ENCODE data around the gene CSNK1A1.
"Not testable (repeated sequence)": the region's sequence is repeated elsewhere in the genome, so short reads cannot be mapped to it uniquely, and the experiment has no call there.

The CSNK1A1 gene

DNA sequence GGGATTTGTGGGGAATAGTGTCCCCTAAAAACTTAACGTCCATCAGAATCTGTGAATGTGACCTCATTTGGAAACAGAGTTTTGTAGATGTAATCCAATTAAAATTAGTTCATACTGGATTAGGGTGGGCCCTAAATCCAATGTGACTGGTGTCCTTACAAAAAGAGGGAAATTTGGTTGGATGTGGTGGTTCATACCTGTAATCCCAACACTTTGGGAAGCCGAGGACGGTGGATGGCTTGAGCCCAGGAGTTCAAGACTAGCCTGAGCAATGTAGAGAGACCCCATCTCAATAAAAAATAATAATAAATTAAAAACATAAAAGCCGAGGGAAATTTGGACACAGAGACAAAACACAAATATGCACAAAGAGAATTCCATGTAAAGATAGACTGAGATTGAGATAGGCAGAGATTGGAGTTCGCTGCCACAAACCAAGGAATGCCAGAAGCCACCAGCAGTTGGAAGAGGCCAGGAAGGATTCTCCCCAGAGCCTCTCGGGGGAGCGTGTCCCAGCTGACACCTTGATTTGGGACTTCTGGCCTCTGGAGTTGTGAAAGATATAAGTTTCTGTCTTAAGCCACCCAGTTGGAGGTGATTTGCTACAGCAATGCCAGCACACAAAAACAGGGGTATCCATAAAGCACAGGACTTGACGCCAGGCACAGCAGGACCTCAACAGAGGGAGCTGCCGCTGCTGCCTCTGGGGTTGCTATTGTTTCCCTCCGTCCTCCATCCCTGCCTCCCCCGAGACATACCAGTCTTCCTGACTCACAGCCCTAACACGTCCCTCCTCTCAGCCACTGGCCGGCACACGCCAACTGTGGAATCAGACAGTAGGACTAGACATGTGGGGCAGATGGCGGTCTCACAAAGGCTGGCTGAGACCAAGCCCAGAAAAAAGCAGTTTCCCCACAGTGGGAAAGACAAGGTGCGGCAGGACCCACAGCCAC is 98.3 kb downstream of the CSNK1A1 start:
- no peak for FAIRE-seq

DNA sequence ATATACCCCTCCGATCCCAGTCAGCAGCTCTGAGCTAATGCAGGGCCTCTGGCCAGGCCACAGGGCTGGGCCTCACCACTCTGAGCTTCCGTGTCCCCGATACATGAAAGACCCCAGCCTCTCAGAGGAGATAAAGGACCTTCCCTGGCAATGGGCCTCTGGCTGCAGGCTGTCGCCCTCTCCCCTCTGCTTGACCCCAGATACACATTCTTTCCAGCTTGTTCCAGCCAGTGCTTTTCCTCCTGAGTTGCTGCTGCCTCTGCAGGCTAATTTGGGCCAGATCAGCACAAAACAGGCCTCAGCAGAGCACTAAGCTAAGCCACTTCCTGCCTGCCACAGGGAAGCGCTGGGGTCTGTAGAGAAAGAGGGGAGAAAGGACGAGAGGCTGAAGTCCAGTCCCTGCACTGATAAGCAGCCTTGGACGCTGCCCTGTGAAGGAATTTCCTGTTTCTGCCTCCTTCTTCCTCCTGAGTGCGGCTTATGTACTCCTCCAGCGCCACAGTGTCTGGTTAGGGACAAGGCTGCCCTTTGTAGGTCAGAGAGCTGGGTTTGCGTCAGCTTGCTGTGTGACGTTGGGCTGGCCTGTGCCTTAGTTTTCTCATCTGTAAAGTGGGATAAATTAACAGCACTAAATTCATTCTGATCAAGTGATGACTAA is 99.1 kb downstream of the CSNK1A1 start:
- no peak for FAIRE-seq

DNA sequence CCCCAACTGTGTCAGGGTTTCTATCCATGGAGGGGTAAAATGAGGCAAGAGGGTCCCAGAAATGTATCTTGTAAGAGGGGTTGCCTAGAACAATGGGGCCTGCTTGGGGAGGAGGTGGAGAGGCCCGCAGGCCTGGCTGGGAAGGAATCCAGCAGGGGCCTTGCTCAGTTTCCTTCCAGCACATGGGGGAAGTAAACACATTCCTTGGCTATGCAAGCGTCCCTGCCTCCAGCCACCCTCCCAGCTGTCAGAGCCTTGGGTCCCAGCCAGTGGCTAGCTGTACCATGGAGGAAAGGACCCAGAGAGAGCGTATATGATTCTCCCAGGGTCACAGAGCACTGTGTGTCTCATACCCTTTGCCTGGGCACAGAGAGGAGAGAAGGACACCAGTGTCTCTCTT is 101.0 kb downstream of the CSNK1A1 start:
- no peak for FAIRE-seq

DNA sequence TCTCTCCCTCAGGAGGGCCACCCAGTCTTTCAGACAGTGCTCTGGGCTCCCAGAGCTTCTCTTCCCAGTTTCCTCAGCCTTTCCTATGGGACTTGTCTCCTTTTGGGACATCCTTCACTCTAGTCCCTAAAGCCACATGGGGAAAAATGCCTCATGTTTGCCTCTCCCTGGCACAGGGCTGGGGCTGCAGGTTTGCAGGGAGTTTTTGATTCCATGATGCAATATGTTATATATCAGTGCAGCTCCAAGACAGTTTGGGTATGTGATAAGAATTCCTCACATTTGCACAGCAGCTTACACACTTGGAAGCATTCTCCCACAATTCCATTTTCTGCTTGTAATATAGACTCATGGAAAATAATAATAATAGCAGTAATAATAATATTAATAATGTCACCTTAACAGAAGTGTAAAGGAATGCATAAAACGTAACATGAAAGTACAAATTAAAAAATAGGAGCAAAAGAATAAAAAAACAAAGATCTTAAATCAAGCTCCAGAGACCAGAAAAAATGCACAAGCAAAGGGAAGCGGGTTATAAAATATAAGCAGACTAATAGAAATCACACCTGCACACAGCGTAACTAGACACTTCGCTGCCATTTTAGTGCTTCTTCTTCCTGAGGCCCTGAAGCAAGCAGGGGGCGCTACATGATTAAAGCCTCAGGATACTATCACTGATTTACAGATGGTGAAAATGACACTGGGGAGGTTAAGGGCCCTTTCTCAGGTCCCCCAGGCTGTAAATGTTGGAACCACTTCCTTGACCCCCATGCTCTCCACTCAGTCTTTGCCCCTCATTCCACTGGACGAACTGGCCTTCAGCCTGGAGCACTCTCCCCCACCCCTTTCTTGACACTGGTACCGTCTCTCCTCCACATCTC is 102.2 kb downstream of the CSNK1A1 start:
- no peak for FAIRE-seq

DNA sequence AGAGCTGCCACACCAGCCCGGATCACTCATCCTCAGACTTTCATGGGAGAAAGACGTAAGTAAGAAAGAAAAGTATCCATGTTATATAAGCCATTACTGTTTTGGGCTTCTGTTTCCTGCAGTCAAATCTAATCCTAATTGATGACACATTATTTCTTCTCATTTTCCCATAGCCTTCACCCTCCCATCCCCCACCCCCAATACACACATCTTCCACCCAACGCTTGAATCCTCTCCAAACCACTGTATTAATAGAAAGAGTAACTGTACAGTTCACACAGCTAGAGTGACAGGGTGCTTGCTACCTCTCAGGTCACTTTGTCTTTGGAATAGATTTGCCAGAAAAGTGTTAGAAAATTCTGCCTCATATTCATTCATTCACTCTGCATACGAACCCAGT is 102.8 kb downstream of the CSNK1A1 start:
- no peak for FAIRE-seq

DNA sequence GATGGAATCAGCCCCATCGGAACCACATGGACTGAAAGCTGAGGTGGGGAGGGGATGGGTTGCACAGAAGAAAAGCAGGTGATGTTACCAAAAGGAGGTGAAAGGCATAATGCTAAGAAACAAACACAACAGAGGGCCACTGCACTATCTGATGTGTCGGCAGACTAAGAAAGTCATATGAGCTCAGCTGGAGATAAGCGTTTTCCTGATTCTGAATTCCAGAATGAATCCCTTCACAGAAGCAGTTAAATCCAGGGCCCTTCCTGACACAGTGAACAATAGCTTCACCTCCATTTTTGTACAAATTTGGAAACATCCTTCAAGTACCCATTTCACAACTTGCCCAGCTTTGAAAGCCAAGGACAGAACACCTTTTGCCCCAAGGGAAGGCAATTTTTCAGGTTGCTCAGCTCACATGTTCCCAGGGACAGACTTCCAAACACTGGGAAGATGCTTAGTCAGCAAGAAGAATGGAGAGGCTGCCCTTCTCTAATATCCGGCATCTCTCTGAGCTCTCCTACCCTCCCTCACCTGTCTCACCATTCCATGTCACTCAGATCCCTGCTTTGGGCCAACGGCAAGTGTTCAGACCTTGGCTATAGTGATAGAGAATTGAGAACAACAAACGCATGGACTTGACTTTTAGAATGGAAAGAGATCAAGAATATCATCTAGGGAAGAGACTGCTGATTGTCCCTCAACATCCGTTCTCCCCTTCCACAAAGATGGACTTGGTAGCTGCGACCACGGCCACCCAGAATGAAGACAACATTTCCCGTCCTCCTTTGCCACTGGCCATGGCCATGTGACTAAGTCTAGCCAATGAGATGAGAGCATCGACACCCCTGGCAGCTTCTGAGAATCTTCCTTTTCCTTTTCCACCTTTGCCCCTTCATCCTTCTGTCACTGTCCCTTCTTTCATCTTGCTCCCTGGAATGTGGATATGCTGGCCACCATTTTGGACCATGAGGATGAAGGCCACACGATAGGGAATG is 103.6 kb downstream of the CSNK1A1 start:
- no peak for FAIRE-seq

DNA sequence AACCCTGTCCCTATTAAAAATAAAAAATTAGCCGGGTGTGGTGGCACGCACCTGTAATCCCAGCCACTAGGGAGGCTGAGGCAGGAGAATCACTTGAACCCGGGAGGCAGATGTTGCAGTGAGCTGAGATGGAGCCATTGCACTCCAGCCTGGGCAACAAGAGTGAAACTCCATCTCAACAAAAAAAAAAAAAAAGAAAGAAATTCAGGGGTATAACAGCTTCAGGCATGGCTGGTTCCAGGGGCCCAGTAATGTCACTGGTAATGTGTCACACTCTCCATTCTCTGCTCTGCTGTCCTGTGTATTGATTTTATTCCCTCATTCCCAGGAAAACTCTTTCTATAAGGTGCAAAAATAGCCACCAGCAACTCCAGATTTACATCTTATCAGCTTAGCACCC is 104.4 kb downstream of the CSNK1A1 start:
- not testable (repeated sequence) for FAIRE-seq

DNA sequence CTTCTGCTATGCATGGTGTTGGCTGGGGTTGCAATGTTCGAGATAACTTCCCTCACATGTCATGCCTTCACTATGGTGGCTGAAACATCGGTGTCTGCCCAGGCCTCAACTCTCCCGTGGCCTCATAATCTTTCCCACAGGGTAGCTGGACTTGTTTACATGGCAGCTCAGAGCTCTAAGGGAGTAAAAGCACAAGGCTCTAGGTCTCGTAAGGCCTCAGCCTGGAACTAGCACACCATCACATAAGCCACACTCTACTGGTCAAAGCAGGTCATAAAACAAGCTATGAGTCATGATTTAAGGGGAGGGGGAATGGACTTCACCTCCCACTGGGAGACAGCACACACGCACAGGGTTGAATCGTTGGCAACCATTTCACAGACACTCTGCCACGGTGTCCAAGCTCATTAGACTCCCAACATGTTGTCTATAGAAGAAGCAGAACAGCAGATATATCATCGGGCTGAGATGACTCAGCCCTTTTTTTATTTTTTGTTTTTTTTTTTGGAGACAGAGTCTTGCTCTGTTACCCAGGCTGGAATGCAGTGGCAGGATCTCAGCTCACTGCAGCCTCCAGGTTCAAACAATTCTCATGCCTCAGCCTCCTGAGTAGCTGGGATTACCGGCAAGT is 105.4 kb downstream of the CSNK1A1 start:
- no peak for FAIRE-seq

DNA sequence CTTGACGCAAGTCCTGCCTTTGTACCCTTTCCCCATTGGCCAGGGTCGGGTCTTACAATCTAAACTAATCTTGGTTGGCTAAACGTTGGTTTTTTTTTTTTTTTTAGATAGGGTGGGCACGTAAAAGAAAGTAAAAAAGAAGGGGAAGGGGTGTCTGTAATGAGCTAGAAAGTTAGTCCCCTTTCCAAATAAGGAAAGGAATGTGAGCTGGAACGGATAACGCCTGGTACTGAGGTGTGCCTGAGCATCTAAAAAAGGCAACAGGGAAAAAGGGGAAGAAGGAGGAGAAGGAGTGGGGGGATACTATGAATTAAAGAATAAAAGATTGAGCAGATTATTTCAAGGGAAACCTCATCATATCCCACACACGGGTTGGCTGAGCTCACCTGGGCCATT is 105.9 kb downstream of the CSNK1A1 start:
- FAIRE-seq: no peak

DNA sequence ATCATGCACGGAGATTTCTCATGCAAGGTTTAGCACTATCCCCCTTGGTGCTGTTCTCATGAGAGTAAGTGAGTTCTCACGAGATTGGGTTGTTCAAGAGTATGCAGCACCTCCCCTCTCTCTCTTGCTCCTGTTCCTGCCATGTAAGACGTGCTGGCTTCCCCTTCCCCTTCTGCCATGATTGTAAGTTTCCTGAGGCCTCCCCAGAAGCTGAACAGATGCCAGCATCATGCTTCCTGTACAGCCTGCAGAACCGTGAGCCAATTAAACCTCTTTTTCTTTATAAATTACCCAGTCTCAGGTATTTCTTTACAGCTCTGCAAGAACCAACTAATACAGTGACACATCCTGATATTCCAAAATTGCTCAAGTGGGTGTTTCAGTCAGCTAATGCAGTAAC is 106.8 kb downstream of the CSNK1A1 start:
- not testable (repeated sequence) for FAIRE-seq

DNA sequence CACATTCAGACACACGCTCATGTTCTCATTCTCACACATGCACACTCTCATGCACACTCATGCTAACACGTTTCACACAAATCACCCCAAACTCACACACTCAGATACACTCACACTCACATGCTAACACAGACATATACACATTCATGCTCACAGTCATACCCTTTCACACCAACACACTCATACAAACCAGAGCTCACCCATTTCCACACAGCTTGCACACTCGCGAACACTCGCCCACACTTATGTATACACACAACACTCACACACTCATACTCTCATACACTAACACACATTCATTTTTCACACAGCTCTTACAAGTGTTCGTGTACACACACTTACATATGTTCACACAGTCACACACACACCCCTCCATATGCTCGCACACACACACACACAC is 108.0 kb downstream of the CSNK1A1 start:
- no peak for FAIRE-seq

DNA sequence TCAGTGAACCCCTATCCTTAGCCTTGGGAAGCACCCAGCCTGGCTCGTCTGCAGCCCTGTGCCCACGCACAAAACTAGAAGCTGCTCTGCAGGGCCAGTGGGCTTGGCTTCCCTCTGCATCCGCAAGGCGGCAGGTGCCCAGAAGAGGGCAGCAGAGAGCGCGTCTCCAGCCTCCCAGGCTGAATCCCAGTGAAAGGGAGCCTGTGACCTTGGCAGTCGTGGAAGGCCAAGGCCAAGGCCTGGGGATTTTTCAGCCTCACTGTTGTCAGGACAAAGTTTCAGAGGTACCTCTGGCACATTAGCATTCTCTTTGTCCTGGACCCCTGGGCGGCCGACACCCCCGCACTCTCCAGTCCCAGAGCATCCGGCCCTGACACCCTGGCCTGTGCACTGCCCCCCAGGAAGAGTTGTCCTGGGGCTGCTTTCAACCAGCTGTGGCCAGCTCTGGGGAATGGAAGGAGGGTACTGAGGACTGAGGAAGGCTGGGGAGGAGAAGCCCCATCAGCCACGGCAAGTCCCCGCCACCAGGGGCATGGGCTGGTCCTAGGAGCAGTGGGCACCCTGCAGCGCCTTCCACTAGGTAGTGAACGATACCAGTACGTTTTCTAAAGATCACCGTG is 108.6 kb downstream of the CSNK1A1 start:
- FAIRE-seq: no peak
